H9 (cell line): Measurements from ENCODE around the gene NT5C3A. TPM values are rescaled to one million over a fixed set of nuclear protein-coding genes. Genes with fewer than 3 reads are reported as not detected.
"Not testable (repeated sequence)": the region's sequence is repeated elsewhere in the genome, so short reads cannot be mapped to it uniquely, and the experiment has no call there.

Experiments
- DNase-seq: peaks from one replicate; pipeline ENCODE4 v3.0.0-alpha.2; 2017
- H2AFZ ChIP-seq: one replicate; pipeline ENCODE4 v1.6.1; 2013; ENCODE audit warnings: mild to moderate bottlenecking, low read length, control low read depth, moderate library complexity
- H2AK5ac ChIP-seq: 2 replicates; pipeline ENCODE4 v1.6.1; 2013; ENCODE audit warnings: low read length, control low read depth, mixed read lengths; ENCODE audit not compliant: insufficient read length
- H2BK120ac ChIP-seq: one replicate; pipeline ENCODE4 v1.6.1; 2013; ENCODE audit warnings: low read depth, mild to moderate bottlenecking, low read length, control low read depth, inconsistent platforms; ENCODE audit not compliant: poor library complexity, severe bottlenecking
- H2BK12ac ChIP-seq: 2 replicates; pipeline ENCODE4 v1.6.1; 2013; ENCODE audit warnings: low read length, control low read depth, mixed read lengths, low read depth; ENCODE audit not compliant: insufficient read length
- H2BK15ac ChIP-seq: 2 replicates; pipeline ENCODE4 v1.6.1; 2013; ENCODE audit warnings: low read depth, low read length, control low read depth
- H2BK20ac ChIP-seq: one replicate; pipeline ENCODE4 v1.6.1; 2013; ENCODE audit warnings: low read depth, mild to moderate bottlenecking, low read length, control low read depth, inconsistent platforms; ENCODE audit not compliant: poor library complexity, severe bottlenecking
- H2BK5ac ChIP-seq: 2 replicates; pipeline ENCODE4 v1.6.1; 2013; ENCODE audit warnings: low read length, control low read depth, mixed read lengths; ENCODE audit not compliant: insufficient read length
- H3K14ac ChIP-seq: 2 replicates; pipeline ENCODE4 v1.6.1; 2013; ENCODE audit warnings: low read length, control low read depth; ENCODE audit not compliant: insufficient read depth
- H3K18ac ChIP-seq: 2 replicates; pipeline ENCODE4 v1.6.1; 2013; ENCODE audit warnings: low read depth, mild to moderate bottlenecking, mixed read lengths, low read length, control low read depth; ENCODE audit not compliant: insufficient read length
- H3K23ac ChIP-seq: 2 replicates; pipeline ENCODE4 v1.6.1; 2013; ENCODE audit warnings: low read length, control low read depth, mixed read lengths, low read depth; ENCODE audit not compliant: insufficient read length
- H3K23me2 ChIP-seq: 2 replicates; pipeline ENCODE4 v1.6.1; 2013; ENCODE audit warnings: low read depth, mild to moderate bottlenecking, mixed read lengths, low read length, control low read depth; ENCODE audit not compliant: insufficient read length, poor library complexity, severe bottlenecking
- H3K27ac ChIP-seq: 2 replicates; pipeline ENCODE4 v1.5.1; 2013; ENCODE audit warnings: low read length, control low read depth, mixed read lengths, low read depth; ENCODE audit not compliant: insufficient read length
- H3K27me3 ChIP-seq: 2 replicates; pipeline ENCODE4 v1.6.1; 2013; ENCODE audit warnings: low read length, control low read depth, inconsistent platforms; ENCODE audit not compliant: insufficient read depth
- H3K4ac ChIP-seq: 2 replicates; pipeline ENCODE4 v1.6.1; 2013; ENCODE audit warnings: low read depth, mild to moderate bottlenecking, control low read depth, inconsistent platforms, low read length, moderate library complexity
- H3K4me1 ChIP-seq: 2 replicates; pipeline ENCODE4 v1.6.1; 2013; ENCODE audit warnings: low read length, control low read depth, inconsistent platforms; ENCODE audit not compliant: insufficient read depth
- H3K4me2 ChIP-seq: 2 replicates; pipeline ENCODE4 v1.6.1; 2013; ENCODE audit warnings: low read length, control low read depth, mixed read lengths; ENCODE audit not compliant: insufficient read length, insufficient read depth
- H3K56ac ChIP-seq: 2 replicates; pipeline ENCODE4 v1.6.1; 2013; ENCODE audit warnings: low read depth, mild to moderate bottlenecking, mixed read lengths, low read length, control low read depth; ENCODE audit not compliant: insufficient read length
- H3K79me1 ChIP-seq: 2 replicates; pipeline ENCODE4 v1.6.1; 2013; ENCODE audit warnings: low read depth, mild to moderate bottlenecking, moderate library complexity, low read length, control low read depth, inconsistent platforms; ENCODE audit not compliant: insufficient read depth, poor library complexity, severe bottlenecking
- H3K79me2 ChIP-seq: 2 replicates; pipeline ENCODE4 v1.6.1; 2013; ENCODE audit warnings: low read length, control low read depth, inconsistent platforms; ENCODE audit not compliant: insufficient read depth
- H3K9ac ChIP-seq: 2 replicates; pipeline ENCODE4 v1.6.1; 2013; ENCODE audit warnings: low read length, control low read depth, mixed read lengths; ENCODE audit not compliant: insufficient read length; ENCODE audit errors: extremely low read depth
- H3K9me3 ChIP-seq: one replicate; pipeline ENCODE4 v1.6.1; 2013; ENCODE audit warnings: low read depth, low read length, inconsistent platforms; ENCODE audit not compliant: control insufficient read depth
- H3T11ph ChIP-seq: one replicate; pipeline ENCODE4 v1.6.1; 2013; ENCODE audit warnings: mild to moderate bottlenecking, low read length, control low read depth, inconsistent platforms
- H4K20me1 ChIP-seq: one replicate; pipeline ENCODE4 v1.6.1; 2013; ENCODE audit not compliant: control insufficient read depth, insufficient read length, insufficient read depth
- H4K5ac ChIP-seq: 2 replicates; pipeline ENCODE4 v1.6.1; 2013; ENCODE audit warnings: low read depth, mild to moderate bottlenecking, mixed read lengths, low read length, control low read depth; ENCODE audit not compliant: insufficient read length
- H4K8ac ChIP-seq: replicated peaks from 2 replicates; pipeline ENCODE4 v1.6.1; 2013; ENCODE audit warnings: low read length, control low read depth, mixed read lengths, low read depth; ENCODE audit not compliant: insufficient read length
- H4K91ac ChIP-seq: 2 replicates; pipeline ENCODE4 v1.6.1; 2013; ENCODE audit warnings: low read depth, mild to moderate bottlenecking, moderate library complexity, mixed read lengths, low read length, control low read depth; ENCODE audit not compliant: insufficient read length
- H3K27ac Mint-ChIP-seq, 3 experiments: 2 replicates in 2 of 3; 3 replicates in 1 of 3; pipeline ENCODE4 v1.8.0; 2020 to 2021; ENCODE audit warnings: mixed read lengths in 3 of 3, mild to moderate bottlenecking in 1 of 3, moderate library complexity in 1 of 3
- H3K27me3 Mint-ChIP-seq: 2 replicates; pipeline ENCODE4 v1.8.0; 2021; ENCODE audit warnings: low read depth, mild to moderate bottlenecking, moderate library complexity, mixed read lengths
- H3K36me3 Mint-ChIP-seq, 3 experiments: 2 replicates in 2 of 3; 3 replicates in 1 of 3; pipeline ENCODE4 v1.8.0; 2020 to 2021; ENCODE audit warnings: low read depth in 3 of 3, mixed read lengths in 3 of 3; ENCODE audit not compliant: insufficient read depth in 1 of 3
- H3K4me1 Mint-ChIP-seq, 2 experiments: 2 replicates each; pipeline ENCODE4 v1.8.0; 2020; ENCODE audit warnings: mixed read lengths in 2 of 2
- H3K4me3 Mint-ChIP-seq, 2 experiments: 2 replicates in 1 of 2; 3 replicates in 1 of 2; pipeline ENCODE4 v1.8.0; 2020 to 2021; ENCODE audit warnings: mild to moderate bottlenecking in 2 of 2, mixed read lengths in 2 of 2, moderate library complexity in 1 of 2
- H3K9me3 Mint-ChIP-seq, 2 experiments: 2 replicates in 1 of 2; 3 replicates in 1 of 2; pipeline ENCODE4 v1.8.0; 2020; ENCODE audit warnings: mild to moderate bottlenecking in 2 of 2, mixed read lengths in 2 of 2, moderate library complexity in 1 of 2
- WGBS: extraction: QIAGEN DNeasy Blood & Tissue Kit; methylation state at CpG from one replicate; pipeline ENCODE4 v1.1.7; 2013; ENCODE audit warnings: missing lambda C conversion rate, low lambda C conversion rate, mixed read lengths; ENCODE audit not compliant: insufficient read length; ENCODE audit errors: extremely low coverage; 5-methylcytosine and 5-hydroxymethylcytosine counted together
- total RNA-seq: library from RNA; stranded (reverse); gene quantifications from 2 replicates; pipeline ENCODE4 v1.2.1, GENCODE V29; 2021

The NT5C3A gene
- total RNA-seq, 1 experiment from 2014 or later, result 22.1 TPM

DNA sequence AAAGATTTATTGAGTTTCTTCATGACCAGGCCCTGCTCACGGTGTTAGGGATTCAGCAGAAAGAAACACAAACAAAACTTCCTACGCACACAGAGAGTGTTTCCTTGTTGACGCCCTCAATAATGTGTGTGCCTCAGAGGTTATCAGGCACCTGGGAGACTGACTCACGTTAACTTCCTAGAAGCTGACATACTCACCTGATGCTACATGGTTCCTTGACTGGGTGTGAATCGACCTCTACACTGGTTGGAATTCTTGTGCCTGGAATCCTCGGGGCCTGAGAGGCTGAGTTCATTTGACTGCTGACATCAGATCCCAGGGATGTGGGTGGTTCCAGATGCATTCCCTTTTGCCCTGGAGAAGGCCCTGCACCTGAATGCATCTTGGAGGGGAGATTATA, 69.8 kb downstream of the NT5C3A start:
- not testable (repeated sequence) for H3K27me3 ChIP-seq, H3K9me3 Mint-ChIP-seq

DNA sequence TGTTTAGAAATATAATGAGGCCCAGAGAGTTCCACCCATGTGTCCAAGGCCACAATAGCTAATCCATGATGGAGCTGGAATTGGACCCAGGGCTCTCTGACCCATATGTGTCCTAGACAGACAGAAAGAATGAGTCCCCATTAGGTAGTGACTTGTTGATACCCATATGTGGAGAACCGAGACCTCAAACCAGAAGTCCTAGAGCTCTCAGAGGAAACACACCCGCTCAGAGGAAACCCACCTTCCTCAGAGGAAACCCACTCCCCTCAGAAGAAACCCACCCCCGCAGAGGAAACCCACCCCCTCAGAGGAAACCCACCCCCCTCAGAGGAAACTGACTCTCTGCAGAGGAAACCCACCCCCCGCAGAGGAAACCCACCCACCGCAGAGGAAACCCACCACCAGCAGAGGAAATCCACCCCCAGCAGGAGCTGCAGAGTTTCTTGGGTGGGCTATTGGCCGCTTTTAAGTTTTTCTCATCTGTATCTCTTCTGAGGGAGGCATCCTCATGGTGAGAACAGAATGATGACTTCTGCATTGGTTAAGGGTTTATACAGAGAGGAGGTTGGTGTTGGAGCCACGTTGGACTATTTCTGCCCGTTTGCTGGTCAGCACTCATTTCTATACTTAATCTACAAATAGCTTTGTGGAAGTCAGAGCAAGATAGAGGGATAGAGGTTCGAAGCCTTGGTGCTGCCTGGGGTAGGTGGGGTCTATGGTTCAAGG, 70.4 kb downstream of the NT5C3A start:
- H2BK5ac ChIP-seq, H3K4me2 ChIP-seq, H3K4ac ChIP-seq, H3K4me3 Mint-ChIP-seq, H3K14ac ChIP-seq, H2AFZ ChIP-seq, H4K5ac ChIP-seq, H3K4me1 ChIP-seq, H3K27ac ChIP-seq, H2AK5ac ChIP-seq, H2BK120ac ChIP-seq, H3K9me3 Mint-ChIP-seq, H3T11ph ChIP-seq, DNase-seq, H2BK15ac ChIP-seq, H3K79me2 ChIP-seq, H3K79me1 ChIP-seq, H3K27me3 Mint-ChIP-seq, H3K23me2 ChIP-seq, H3K9me3 ChIP-seq, H3K27ac Mint-ChIP-seq, H4K8ac ChIP-seq, H3K4me1 Mint-ChIP-seq, H4K91ac ChIP-seq, H3K27me3 ChIP-seq, H3K36me3 Mint-ChIP-seq, H3K9ac ChIP-seq, H2BK20ac ChIP-seq, H4K20me1 ChIP-seq, H3K18ac ChIP-seq, H3K56ac ChIP-seq, H3K23ac ChIP-seq, H2BK12ac ChIP-seq: not testable (repeated sequence)
- WGBS, result no CpG with 5 or more reads among the region's 9 CpGs

More for the DNA sequence above, 69.8 kb downstream of the NT5C3A start:
- H4K8ac ChIP-seq, H3K9ac ChIP-seq, H2BK120ac ChIP-seq, H3K23me2 ChIP-seq, H2AFZ ChIP-seq, H3K36me3 Mint-ChIP-seq, H2BK5ac ChIP-seq, H2AK5ac ChIP-seq, H3K27ac Mint-ChIP-seq, H3K14ac ChIP-seq, H2BK20ac ChIP-seq, H4K5ac ChIP-seq, H3K79me2 ChIP-seq, H3K4me1 ChIP-seq, H3T11ph ChIP-seq, H3K23ac ChIP-seq, H3K4ac ChIP-seq, H3K27ac ChIP-seq, H3K79me1 ChIP-seq, H3K4me2 ChIP-seq, H4K91ac ChIP-seq, H3K4me3 Mint-ChIP-seq, H2BK15ac ChIP-seq, H2BK12ac ChIP-seq, H3K9me3 ChIP-seq, H3K18ac ChIP-seq, H4K20me1 ChIP-seq, H3K56ac ChIP-seq, H3K27me3 Mint-ChIP-seq, H3K4me1 Mint-ChIP-seq, DNase-seq: not testable (repeated sequence)
- no CpG with 5 or more reads among the region's 6 CpGs for WGBS
